ENCODE results near the gene BANP.
"Not testable (repeated sequence)": the region's sequence is repeated elsewhere in the genome, so short reads cannot be mapped to it uniquely, and the experiment has no call there.

BANP gene

GRCh38 chr16:88091221-88091971 lies 140.2 kb downstream of the BANP start:
- H3K4me3 ChIP-seq (ENCODE audit: low read depth in 1 of 2, low read length in 2 of 2), result not testable (repeated sequence)

GRCh38 chr16:88091972-88092302 lies 140.7 kb downstream of the BANP start:
- H3K27me3 ChIP-seq (ENCODE audit: control insufficient read depth in 1 of 2, insufficient read depth in 2 of 2, low read length in 2 of 2); H3K9me3 ChIP-seq (ENCODE audit: control insufficient read depth in 1 of 2, low read length in 2 of 2); H3K4me1 ChIP-seq (ENCODE audit: control insufficient read depth in 1 of 2, insufficient read depth in 2 of 2, low read length in 2 of 2); H3K27ac ChIP-seq (ENCODE audit: low read depth, low read length); H3K4me3 ChIP-seq (ENCODE audit: low read depth in 1 of 2, low read length in 2 of 2); H3K9ac ChIP-seq (ENCODE audit: low read depth in 1 of 2, low read length in 2 of 2); H3K36me3 ChIP-seq (ENCODE audit: control insufficient read depth in 1 of 2, insufficient read depth in 2 of 2, low read length in 2 of 2): not testable (repeated sequence)

More at GRCh38 chr16:88091221-88091971, 140.2 kb downstream of the BANP start:
- not testable (repeated sequence) for H3K27me3 ChIP-seq (ENCODE audit: control insufficient read depth in 1 of 2, insufficient read depth in 2 of 2, low read length in 2 of 2); H3K9me3 ChIP-seq (ENCODE audit: control insufficient read depth in 1 of 2, low read length in 2 of 2); H3K27ac ChIP-seq (ENCODE audit: low read depth, low read length); H3K4me1 ChIP-seq (ENCODE audit: control insufficient read depth in 1 of 2, insufficient read depth in 2 of 2, low read length in 2 of 2); H3K36me3 ChIP-seq (ENCODE audit: control insufficient read depth in 1 of 2, insufficient read depth in 2 of 2, low read length in 2 of 2); H3K9ac ChIP-seq (ENCODE audit: low read depth in 1 of 2, low read length in 2 of 2)

GRCh38 chr16:88092791-88093555 lies 141.7 kb downstream of the BANP start:
- not testable (repeated sequence) for H3K9ac ChIP-seq (ENCODE audit: low read depth in 1 of 2, low read length in 2 of 2); H3K9me3 ChIP-seq (ENCODE audit: control insufficient read depth in 1 of 2, low read length in 2 of 2); H3K4me1 ChIP-seq (ENCODE audit: control insufficient read depth in 1 of 2, insufficient read depth in 2 of 2, low read length in 2 of 2); H3K27ac ChIP-seq (ENCODE audit: low read depth, low read length); H3K27me3 ChIP-seq (ENCODE audit: control insufficient read depth in 1 of 2, insufficient read depth in 2 of 2, low read length in 2 of 2); H3K36me3 ChIP-seq (ENCODE audit: control insufficient read depth in 1 of 2, insufficient read depth in 2 of 2, low read length in 2 of 2); H3K4me3 ChIP-seq (ENCODE audit: low read depth in 1 of 2, low read length in 2 of 2)

GRCh38 chr16:88093556-88094252 lies 142.5 kb downstream of the BANP start:
- H3K9me3 ChIP-seq (ENCODE audit: control insufficient read depth in 1 of 2, low read length in 2 of 2); H3K4me3 ChIP-seq (ENCODE audit: low read depth in 1 of 2, low read length in 2 of 2); H3K4me1 ChIP-seq (ENCODE audit: control insufficient read depth in 1 of 2, insufficient read depth in 2 of 2, low read length in 2 of 2); H3K27ac ChIP-seq (ENCODE audit: low read depth, low read length); H3K36me3 ChIP-seq (ENCODE audit: control insufficient read depth in 1 of 2, insufficient read depth in 2 of 2, low read length in 2 of 2); H3K9ac ChIP-seq (ENCODE audit: low read depth in 1 of 2, low read length in 2 of 2); H3K27me3 ChIP-seq (ENCODE audit: control insufficient read depth in 1 of 2, insufficient read depth in 2 of 2, low read length in 2 of 2): not testable (repeated sequence)

GRCh38 chr16:88094253-88094575 lies 143.0 kb downstream of the BANP start:
- not testable (repeated sequence) for H3K27ac ChIP-seq (ENCODE audit: low read depth, low read length); H3K4me3 ChIP-seq (ENCODE audit: low read depth in 1 of 2, low read length in 2 of 2); H3K9me3 ChIP-seq (ENCODE audit: control insufficient read depth in 1 of 2, low read length in 2 of 2); H3K4me1 ChIP-seq (ENCODE audit: control insufficient read depth in 1 of 2, insufficient read depth in 2 of 2, low read length in 2 of 2); H3K27me3 ChIP-seq (ENCODE audit: control insufficient read depth in 1 of 2, insufficient read depth in 2 of 2, low read length in 2 of 2); H3K36me3 ChIP-seq (ENCODE audit: control insufficient read depth in 1 of 2, insufficient read depth in 2 of 2, low read length in 2 of 2); H3K9ac ChIP-seq (ENCODE audit: low read depth in 1 of 2, low read length in 2 of 2)

GRCh38 chr16:88094900-88095299 lies 143.7 kb downstream of the BANP start:
- H3K4me1 ChIP-seq (ENCODE audit: control insufficient read depth in 1 of 2, insufficient read depth in 2 of 2, low read length in 2 of 2); H3K27me3 ChIP-seq (ENCODE audit: control insufficient read depth in 1 of 2, insufficient read depth in 2 of 2, low read length in 2 of 2); H3K27ac ChIP-seq (ENCODE audit: low read depth, low read length); H3K4me3 ChIP-seq (ENCODE audit: low read depth in 1 of 2, low read length in 2 of 2); H3K9me3 ChIP-seq (ENCODE audit: control insufficient read depth in 1 of 2, low read length in 2 of 2); H3K36me3 ChIP-seq (ENCODE audit: control insufficient read depth in 1 of 2, insufficient read depth in 2 of 2, low read length in 2 of 2); H3K9ac ChIP-seq (ENCODE audit: low read depth in 1 of 2, low read length in 2 of 2): not testable (repeated sequence)

- H3K4me3 ChIP-seq (ENCODE audit: low read depth in 1 of 2, low read length in 2 of 2); H3K36me3 ChIP-seq (ENCODE audit: control insufficient read depth in 1 of 2, insufficient read depth in 2 of 2, low read length in 2 of 2); H3K27ac ChIP-seq (ENCODE audit: low read depth, low read length); H3K9me3 ChIP-seq (ENCODE audit: control insufficient read depth in 1 of 2, low read length in 2 of 2); H3K4me1 ChIP-seq (ENCODE audit: control insufficient read depth in 1 of 2, insufficient read depth in 2 of 2, low read length in 2 of 2); H3K27me3 ChIP-seq (ENCODE audit: control insufficient read depth in 1 of 2, insufficient read depth in 2 of 2, low read length in 2 of 2); H3K9ac ChIP-seq (ENCODE audit: low read depth in 1 of 2, low read length in 2 of 2): not testable (repeated sequence)
Measured at GRCh38 chr16:88096659-88097058, 145.4 kb downstream of the BANP start.

- H3K36me3 ChIP-seq (ENCODE audit: control insufficient read depth in 1 of 2, insufficient read depth in 2 of 2, low read length in 2 of 2); H3K9ac ChIP-seq (ENCODE audit: low read depth in 1 of 2, low read length in 2 of 2); H3K27ac ChIP-seq (ENCODE audit: low read depth, low read length); H3K9me3 ChIP-seq (ENCODE audit: control insufficient read depth in 1 of 2, low read length in 2 of 2); H3K27me3 ChIP-seq (ENCODE audit: control insufficient read depth in 1 of 2, insufficient read depth in 2 of 2, low read length in 2 of 2); H3K4me3 ChIP-seq (ENCODE audit: low read depth in 1 of 2, low read length in 2 of 2); H3K4me1 ChIP-seq (ENCODE audit: control insufficient read depth in 1 of 2, insufficient read depth in 2 of 2, low read length in 2 of 2): not testable (repeated sequence)
Measured at GRCh38 chr16:88098731-88099562, 147.7 kb downstream of the BANP start.

- no peaks in the 10 kb centered on the region for H3K4me1 ChIP-seq (ENCODE audit: control insufficient read depth in 1 of 2, insufficient read depth in 2 of 2, low read length in 2 of 2)
- H3K27ac ChIP-seq (ENCODE audit: low read depth, low read length), result no peak overlapping the region
- H3K9ac ChIP-seq (ENCODE audit: low read depth in 1 of 2, low read length in 2 of 2), result no peak overlapping the region
- H3K36me3 ChIP-seq (ENCODE audit: control insufficient read depth in 1 of 2, insufficient read depth in 2 of 2, low read length in 2 of 2), result no peaks in the 10 kb centered on the region
- no peaks in the 10 kb centered on the region for H3K27me3 ChIP-seq (ENCODE audit: control insufficient read depth in 1 of 2, insufficient read depth in 2 of 2, low read length in 2 of 2)
- H3K9me3 ChIP-seq (ENCODE audit: control insufficient read depth in 1 of 2, low read length in 2 of 2), result peaks cover 4 to 5% of the 10 kb centered on the region in 2 donors
- no peak overlapping the region for H3K4me3 ChIP-seq (ENCODE audit: low read depth in 1 of 2, low read length in 2 of 2)
Measured at GRCh38 chr16:88099563-88099890, 148.3 kb downstream of the BANP start.

GRCh38 chr16:88099956-88100355 lies 148.7 kb downstream of the BANP start:
- H3K9me3 ChIP-seq (ENCODE audit: control insufficient read depth in 1 of 2, low read length in 2 of 2); H3K9ac ChIP-seq (ENCODE audit: low read depth in 1 of 2, low read length in 2 of 2); H3K36me3 ChIP-seq (ENCODE audit: control insufficient read depth in 1 of 2, insufficient read depth in 2 of 2, low read length in 2 of 2); H3K4me1 ChIP-seq (ENCODE audit: control insufficient read depth in 1 of 2, insufficient read depth in 2 of 2, low read length in 2 of 2); H3K27me3 ChIP-seq (ENCODE audit: control insufficient read depth in 1 of 2, insufficient read depth in 2 of 2, low read length in 2 of 2); H3K4me3 ChIP-seq (ENCODE audit: low read depth in 1 of 2, low read length in 2 of 2); H3K27ac ChIP-seq (ENCODE audit: low read depth, low read length): not testable (repeated sequence)
